Glomerular visceral epithelial cell (primary cell): Measurements from ENCODE around the gene GATAD2A.

Source experiments
- DNase-seq: peaks from one replicate; pipeline ENCODE4 v3.0.0-alpha.2; 2016; ENCODE audit errors: extremely low spot score

The GATAD2A gene

DNA sequence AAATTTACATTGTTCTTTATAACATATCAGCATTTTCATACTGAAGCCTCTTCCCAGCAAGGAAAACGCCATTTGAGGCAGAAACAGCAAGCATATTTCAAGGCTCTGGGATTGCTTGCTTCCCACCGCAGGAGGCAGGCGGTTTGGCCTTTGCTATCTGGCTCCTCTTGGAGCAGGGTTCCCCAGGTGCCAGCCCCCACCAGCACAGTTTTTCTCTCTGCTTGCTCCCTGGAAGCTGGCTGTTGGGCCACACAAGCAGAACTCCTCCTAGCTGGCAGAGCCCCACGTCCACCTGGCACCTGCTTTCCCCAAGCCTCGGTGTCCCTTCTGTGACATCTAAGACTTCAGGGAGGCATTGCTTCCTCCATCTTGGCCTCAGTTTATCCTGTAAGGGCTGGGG, 16.7 kb downstream of the GATAD2A start:
- DNase-seq, result no peak

DNA sequence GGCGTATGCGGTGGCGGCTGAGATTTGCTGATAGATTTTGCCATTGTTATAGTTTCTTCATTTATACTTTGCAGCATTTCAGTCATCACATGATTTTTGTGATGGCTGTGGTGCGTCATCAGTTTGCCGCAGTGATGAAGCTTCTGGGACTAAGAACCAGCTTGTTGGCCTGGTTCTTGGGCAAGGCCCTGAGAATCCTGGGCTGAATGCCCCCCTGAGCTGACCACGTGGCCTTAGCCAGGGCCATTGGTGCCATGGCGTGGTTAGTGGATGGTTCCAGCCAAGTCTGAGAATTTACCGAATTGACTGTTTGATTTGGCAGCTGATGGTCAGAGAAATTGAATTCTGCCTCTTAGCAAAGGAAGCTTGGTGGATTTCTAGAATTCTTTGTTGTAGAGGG, 17.8 kb downstream of the GATAD2A start:
- DNase-seq, result no peak

DNA sequence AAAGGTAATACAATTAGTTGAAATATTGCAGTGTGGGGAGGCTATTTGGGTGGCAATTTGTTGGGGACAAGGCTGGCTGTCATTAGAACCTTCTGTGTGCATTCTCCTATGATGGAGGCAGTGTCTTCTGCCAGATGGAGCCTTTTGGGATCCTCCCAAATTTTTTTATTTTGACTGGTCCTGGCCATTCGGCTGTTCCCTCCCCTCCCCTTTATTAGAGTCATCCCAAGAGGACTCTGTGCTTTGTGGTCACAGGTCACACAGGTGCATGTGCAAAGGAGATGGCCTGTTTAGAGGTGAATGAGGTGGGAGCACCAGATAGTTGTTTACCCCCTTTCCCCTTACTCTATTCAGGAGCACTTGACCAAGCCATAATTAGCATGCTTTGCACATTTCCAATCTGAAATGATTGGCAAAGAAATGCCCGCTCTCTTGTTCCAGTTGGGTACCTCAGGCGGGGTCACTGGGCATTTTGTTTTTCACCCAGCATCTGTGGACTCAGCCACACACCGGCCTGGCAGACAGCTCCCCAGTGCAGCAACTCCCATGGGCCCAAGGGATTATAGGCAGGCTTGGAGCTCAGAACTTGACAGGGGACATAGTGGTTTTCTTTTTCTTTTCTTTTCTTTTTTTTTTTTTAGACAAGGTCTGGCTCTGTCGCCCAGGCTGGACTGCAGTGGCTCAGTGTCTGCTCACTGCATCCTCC, 19.8 kb downstream of the GATAD2A start:
- no peak for DNase-seq

DNA sequence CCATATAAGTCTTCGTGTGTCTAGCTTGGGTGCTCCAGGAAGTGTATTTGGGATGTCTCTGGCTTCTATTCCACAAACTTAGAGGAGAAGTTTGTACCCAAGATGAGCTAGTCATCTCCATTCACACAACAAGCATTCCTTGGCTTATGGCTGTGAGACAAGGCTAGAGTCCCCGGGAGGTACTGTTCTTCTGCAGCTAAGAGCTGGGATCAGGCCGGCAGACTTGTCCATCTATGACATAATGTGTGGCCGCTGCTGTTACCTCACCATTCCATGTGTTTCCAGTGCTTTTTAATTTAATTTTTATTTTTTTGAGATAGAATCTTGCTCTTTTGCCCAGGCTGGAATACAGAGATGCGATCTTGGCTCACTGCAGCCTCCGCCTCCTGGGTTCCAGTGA, 20.7 kb downstream of the GATAD2A start:
- no peak for DNase-seq

DNA sequence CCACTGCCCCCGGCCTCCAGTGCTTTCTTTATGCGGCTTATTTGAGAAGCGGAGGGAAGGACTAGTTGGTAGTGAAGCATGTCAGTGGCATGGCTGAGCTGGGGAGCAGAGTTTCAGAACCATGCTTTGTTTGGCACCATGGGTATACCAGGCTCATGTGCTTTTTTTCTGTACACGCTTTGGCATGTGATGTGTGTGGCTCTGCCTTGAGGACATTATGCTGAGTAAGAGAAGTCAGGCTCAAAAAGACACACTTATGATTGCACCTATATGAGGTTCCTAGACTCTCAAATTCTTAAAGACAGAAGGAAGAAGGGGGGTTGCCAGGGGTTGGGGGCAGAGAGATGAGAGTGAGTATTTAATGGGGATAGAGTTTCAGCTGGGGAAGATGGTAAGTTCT, 21.3 kb downstream of the GATAD2A start:
- no peak for DNase-seq

DNA sequence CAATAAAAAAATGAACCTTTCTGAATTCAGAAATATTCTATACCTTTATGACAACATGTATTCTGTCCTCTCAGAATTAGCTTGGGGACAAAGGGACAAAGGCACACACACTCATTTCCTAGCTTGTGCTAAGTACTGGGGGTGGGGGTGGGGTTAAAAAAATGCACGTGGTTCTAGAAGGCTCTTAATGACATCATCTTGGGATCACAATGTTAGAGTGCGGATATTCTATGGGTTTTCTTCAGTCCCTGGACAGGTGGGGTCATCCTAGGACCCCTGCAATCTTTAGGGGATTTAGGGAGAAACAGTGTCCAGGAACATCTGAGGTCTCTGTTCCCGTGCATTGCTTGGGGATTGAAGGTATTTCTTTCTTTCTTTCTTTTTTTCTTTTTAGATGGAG, 21.8 kb downstream of the GATAD2A start:
- DNase-seq, result no peak

DNA sequence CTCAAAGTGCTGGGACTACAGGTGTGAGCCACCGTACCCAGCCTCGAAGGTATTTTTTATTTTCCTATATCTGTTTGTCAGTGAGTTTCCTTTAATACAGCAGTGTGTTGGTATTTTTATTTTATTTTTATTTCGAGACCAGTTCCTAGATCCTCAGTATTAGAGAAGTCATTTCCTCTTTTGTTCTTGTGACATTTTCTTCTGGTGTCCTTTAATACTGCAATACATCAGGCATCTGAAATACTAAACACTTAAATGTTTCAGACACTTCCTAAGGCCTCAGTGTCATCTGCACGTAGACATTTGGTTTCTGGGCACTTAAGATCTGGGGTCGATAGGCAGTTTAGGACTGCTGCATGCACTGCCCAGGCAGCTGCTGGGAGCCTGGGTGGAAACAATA, 22.5 kb downstream of the GATAD2A start:
- no peak for DNase-seq

DNA sequence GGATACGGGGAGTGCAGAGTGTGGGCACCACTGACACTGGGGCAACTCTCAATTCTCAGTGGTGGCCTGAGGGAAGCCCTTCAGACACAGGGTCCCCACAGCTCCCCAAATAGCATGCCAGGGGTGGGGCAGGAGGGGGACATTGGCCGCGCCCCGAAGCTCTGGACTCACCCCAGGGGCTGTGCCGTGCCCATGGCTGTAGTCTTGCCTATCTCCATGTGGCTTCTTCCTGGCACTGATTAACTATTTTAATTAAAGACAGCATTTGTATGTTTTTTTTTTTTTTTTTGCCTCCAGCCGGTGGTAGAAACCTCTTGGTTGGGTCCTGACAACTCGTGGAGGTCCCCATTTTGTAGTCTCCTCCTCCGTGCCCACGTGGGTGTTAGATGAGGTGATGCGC, 23.3 kb downstream of the GATAD2A start:
- no peak for DNase-seq

DNA sequence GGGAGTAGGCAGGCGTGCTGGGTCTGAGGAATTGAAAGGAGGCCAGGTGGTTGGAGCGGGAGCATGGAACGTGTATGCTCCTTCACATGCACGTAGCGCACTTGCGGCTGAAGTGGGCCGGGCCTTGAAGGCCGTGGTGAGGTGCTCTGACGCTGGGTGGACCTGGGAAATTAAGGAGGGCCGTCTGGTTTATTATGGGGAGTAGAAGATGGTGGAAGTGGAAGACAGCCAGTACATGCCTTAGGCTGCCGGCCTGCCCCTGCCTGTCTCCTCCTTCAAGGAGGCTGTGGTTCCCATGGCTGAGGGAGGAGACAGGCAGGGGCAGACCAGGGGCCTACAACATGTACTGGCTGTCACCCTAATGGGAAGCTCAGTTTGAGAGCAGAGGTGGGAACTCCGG, 23.9 kb downstream of the GATAD2A start:
- DNase-seq, result no peak

DNA sequence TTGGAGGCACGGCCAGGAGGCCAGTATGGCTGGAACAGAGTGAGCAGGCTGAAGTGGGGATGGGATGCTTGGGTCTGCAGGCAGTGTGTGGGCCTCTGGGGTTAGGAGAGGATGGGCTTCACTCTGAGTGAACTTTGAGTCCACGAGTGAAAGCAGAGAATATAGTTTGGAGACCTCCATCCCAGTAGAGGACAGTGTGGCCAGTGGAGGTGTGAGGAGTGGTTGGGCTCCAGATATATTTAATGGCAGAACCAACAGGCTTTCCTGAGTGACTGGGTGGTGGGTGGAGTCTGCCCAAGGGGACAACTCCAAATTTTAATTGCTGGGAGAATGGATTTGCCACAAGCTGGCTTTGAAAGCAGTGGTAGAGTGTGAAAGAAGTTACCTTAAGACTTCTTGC, 27.3 kb downstream of the GATAD2A start:
- DNase-seq, result no peak

DNA sequence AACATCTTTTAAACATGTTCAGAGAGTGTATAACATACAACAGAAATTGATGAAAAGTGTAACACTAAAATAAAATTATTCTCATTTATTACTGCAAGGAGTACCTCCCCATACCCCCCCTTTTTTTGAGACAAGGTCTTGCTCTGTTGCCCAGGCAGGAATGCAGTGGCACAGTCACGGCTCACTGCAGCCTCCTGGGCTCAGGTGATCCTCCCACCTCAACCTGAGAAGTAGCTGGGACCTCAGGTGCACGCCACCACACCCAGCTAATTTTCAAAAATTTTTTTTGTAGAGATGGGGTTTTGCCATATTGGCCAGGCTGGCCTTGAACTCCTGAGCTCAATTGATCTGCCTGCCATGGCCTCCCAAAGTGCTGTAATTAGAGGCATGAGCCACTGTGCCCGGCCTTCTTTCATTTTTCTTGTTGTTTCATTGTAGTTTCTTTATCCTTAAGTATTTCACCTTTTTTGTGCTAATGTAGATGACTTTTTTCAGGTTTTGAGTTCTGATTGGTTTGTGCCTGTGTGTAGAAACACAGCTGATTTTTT, 28.3 kb downstream of the GATAD2A start:
- DNase-seq, result no peak

DNA sequence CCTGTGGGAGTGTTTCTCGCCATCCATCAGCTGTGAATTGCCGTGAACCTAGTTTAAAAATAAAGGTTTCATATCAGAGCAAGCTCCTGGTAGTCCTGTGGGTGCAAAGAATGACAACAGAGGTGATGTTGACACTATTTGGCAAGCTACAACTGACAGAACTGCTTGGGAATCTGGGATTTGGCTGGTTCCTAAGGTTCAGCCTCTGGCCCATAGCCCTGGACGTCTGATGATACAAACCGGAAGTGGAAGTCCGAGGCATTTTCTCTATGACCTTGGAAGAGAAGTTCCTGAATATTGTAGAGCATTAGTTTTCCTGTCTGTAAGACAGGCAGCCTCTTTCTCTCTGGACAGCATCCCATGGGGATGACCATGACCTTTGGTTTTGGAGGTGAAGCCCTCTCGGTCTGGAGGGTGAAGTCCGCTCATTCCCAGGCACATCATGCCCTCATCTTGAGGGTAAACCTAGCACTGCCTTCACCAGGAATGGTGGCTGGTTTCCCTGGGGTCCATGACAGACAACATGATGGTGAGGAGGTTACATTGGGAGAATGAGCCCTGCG, 29.1 kb downstream of the GATAD2A start:
- no peak for DNase-seq

DNA sequence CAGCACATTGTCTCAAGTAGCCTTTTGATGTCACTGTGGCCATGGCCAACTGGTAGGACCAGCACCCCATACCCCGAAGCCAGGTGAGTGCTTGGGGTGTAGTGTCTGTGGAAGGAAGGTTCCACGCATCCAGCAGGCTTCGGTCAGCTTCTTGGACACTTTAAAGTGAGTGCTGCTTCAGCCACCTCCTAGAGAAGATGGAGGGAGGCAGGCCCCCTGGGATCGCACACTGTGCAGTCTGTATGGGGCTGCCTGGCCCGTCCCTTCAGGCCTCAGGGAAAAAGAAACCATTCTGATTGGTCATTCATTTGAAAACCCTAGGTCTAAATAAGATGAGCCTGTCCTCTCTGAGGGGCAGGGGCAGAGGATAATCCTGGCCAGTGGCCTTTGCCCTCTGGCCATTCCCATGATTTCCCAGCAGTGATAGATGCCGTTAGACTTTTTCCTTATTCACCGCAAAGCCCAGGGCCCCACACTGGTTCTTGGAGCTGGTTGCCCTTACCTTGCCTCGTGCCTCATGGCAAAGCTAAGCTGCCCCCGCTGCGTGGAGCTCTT, 30.7 kb downstream of the GATAD2A start:
- DNase-seq, result no peak

DNA sequence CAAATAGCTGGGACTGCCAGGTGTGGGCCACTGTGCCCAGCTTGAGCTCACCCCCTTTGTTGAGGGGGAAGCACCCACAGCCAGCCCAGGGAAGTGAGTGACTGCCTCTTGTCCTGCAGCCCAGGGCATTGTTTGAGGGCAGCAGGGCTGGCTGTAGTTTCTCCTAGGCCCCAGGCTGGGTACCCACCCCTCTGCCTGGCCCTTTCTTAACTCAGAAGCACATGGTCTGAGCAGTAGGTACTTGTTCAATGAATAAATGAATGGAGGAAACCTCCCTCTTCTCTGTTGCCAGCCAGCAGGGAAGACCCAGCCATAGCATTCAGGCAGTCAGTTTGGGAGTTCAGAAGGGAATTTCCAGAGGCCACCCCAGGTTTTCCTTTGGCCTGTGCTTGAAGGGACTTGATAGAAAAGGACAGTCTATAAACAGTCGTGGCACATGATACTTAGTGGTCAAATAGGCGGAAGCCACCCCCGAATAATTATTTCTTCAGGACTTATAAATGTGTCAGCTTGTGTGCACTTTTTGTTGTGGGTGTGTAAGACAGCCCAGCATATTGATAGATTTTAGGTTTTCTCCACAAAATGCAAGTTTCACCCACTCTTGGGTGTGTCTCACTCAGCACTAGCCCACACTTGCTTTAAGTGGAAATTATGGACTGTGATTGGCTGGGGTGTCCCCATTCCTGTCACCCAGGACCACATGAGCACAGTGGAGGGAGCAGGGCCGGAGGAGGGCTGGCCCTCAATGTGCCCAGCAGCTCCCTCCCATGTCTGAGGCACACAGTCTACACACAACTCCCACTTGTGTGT, 33.1 kb downstream of the GATAD2A start:
- DNase-seq, result no peak

DNA sequence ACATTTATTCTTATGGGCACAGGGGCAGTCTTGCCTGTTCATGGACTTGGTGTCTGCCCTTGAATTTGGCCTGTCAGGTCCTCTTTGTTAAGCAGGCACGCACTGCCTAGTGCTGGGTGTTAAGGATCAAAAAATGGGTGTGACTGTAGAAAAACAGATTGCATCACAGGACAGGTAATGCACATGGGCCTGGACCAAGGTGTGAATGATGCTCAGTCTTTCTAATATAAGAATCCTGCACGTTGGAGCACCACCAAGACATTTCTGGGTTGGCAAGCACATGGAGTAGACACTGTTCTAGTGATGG, 33.7 kb downstream of the GATAD2A start:
- DNase-seq, result no peak

DNA sequence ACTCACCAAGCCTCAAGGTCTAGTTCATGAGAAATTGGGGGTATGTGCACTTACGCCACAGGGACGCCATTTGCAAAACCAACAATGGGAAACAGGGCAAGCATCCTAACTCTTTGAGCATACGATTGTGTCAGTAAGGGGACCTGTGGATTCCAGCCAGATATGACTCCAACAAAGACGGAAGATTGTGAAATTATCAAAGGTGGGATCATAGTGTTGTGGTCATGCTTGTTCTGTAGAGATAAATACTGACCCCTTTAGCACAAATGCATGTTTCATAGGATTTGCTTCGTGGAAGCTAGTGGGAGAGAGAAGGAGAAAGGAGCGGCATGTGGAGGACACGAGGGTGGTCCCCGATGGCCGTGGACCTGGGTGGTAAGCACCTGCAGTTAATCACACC, 37.8 kb downstream of the GATAD2A start:
- DNase-seq, result no peak

DNA sequence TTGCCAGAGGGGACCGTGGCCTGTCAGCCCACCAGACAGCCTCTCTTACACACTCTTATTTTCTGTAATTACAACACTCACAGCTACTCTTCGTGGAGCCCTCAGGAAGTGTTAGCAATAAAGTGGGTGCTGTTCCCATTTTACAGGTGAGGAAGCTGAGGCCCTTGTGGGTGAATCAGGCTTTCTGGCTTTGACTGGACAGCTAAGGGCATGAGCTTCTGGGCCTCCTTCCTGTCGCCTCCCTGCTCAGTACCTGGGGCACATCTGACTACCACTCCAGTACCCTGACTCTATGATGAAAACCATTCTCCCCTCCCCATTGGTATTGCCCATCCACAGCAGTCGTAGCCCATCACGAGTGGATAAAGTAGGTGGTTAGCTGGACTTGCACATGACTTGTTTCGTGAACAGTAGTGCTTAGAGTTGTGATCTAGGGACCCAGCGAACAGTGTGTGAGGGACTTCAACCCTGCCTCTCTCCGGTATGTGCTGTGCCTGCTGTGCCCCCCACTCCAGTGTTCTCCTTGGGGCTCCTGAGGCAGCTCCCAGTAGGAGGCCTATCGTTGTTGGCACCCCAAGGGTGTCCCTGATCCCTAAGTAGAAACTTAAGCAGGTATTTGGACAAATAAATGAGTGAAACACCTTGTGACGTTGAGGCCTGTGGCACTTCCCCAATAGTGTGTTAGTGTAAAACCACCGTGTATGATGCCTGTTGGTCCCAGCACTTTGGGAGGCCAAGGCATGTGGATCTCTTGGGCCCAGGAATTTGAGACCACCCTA, 38.6 kb downstream of the GATAD2A start:
- no peak for DNase-seq

DNA sequence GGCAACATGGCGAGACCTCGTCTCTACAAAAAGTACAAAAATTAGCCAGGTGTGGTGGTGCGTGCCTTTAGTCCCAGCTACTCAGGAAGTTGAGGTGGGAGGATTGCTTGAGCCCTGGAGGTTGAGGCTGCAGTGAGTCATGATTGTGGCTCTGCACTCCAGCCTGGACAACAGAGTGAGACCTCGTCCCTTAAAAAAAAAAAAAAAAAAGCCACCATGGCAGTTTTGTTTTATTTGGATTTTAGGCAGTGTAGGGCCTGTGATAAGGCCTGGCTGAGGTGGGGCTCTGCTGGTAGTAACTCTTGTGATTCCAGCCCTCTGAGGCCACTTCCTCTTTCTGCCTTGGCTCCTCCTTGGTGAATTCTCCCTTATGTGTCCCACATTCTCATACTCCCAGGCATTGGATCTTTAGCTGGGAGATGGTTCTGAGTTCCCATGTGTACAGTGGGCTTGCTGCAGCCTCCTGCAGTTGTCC, 39.2 kb downstream of the GATAD2A start:
- DNase-seq, result peak; percentile 58

DNA sequence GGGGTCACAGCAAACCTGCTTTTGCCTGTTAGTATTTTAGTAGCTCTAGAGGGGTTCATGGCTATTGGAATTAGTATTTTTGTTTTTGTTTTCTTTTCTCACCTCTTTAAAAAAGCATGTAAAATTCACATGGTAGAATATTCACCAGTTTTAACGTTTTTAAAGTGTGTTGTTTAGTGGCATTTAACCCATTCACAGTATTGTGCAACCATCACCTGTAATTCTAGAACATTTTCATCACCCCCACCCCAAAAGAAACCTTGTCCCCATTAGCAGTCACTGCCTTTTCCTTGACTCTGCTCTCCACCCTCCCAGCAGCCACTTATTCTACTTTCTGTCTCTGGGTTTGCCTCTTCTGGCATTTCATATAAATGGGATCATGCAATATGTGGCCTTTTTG, 39.8 kb downstream of the GATAD2A start:
- no peak for DNase-seq

DNA sequence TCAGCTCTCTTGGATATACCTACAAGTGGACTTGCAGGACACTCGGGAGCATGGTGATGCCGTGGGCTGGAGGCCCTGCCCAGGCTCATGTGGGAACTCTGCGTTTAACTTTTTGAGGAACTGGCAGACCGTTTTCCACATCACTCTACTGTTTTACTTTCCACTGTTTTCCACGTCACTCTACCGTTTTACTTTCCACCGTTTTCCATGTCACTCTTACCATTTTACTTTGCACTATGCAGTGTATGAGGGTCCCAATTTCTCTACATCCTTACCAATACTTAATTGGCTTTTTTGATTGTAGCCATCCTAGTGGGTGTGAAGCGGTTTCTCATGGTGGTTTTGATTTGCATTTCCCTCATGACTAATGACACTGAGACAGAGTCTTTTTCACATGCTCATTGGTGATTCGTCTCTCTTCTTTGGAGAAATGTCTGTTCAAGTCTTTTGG, 40.5 kb downstream of the GATAD2A start:
- no peak for DNase-seq

DNA sequence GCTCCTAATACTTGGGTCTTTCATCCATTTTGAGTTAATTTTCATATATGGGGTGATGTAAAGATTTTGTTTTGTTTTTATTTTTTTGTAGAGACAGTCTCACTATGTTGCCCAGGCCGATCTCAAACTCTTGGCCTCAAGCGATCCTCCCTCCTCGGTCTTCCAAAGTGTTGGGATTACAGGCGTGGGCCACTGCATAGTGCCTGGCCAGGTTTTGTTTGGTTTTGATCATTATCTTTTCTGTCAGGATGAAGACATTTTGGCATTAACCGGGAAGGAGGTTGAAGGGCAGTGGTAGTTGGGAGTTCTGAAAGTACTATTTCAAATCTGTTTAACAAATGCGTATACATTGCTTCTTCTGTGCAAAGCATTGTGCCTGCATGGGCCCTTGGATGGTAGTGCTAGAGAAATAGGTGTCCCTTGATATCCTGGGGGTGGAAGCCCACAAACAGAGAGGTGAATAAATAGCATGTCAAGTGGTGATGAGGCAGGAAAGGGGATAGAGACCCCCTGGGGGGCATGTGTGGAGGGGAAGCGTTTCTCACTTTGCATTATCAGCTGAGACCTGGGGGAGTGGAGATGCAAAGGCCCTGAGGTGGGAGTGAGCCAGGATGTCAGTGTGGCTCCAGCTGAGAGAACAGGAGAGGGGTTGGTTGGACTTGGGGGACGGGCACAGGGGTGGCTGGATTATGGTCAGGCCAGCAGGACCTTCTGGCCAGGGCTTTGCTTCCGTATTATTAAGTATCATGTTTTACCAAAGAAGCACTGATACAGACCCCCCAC, 41.4 kb downstream of the GATAD2A start:
- DNase-seq, result no peak
